Body of pancreas (tissue), 4 donors: ENCODE data around the gene KIAA1549.

Experiments
- POLR2A ChIP-seq, 3 donors: fragments of 450-650 bp; IDR thresholded peaks; one replicate each; pipeline ENCODE4 v1.6.1; 2016; ENCODE audit warnings: antibody characterized with exemption in 3 of 3, mild to moderate bottlenecking in 2 of 3
- TF ChIP-seq, protein P1 (sequence below), 7 experiments: fragments of 450-650 bp in 4 of 7; fragments of 200-600 bp in 3 of 7; sonication (generic) in 3 of 7; IDR thresholded peaks; one replicate each; pipeline ENCODE4 v1.5.1; 2016 to 2019; ENCODE audit warnings: antibody characterized with exemption in 7 of 7

DNA sequence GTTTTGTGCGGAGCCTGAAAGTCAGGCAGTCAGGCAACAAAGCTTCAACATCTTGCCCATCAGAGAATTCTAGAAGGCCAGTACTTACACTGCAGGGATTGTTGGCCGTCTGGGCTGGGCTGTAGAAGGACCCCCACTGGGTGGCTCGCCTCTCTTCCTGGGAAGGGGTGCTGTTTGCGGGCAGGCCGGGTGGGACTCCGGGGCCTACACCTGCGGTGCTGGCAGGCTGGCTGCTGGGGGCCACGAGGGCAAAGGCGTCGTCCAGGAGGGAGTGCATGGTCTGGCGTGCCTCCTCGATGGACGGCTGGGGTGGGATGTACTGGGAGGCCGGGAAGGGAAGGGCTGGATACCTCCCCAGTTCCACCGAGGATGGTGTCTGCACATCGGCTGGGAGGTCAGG lies 120.1 kb downstream of the KIAA1549 start:
- TF ChIP-seq, protein P1, sequence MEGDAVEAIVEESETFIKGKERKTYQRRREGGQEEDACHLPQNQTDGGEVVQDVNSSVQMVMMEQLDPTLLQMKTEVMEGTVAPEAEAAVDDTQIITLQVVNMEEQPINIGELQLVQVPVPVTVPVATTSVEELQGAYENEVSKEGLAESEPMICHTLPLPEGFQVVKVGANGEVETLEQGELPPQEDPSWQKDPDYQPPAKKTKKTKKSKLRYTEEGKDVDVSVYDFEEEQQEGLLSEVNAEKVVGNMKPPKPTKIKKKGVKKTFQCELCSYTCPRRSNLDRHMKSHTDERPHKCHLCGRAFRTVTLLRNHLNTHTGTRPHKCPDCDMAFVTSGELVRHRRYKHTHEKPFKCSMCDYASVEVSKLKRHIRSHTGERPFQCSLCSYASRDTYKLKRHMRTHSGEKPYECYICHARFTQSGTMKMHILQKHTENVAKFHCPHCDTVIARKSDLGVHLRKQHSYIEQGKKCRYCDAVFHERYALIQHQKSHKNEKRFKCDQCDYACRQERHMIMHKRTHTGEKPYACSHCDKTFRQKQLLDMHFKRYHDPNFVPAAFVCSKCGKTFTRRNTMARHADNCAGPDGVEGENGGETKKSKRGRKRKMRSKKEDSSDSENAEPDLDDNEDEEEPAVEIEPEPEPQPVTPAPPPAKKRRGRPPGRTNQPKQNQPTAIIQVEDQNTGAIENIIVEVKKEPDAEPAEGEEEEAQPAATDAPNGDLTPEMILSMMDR (IDR thresholded peaks at IDR 0.05): no peak
- no peak for TF ChIP-seq POLR2A (IDR thresholded peaks at IDR 0.05)
